ENCODE results near the gene LRRC7.

GRCh38 chr1:70039485-70039884 is 471.8 kb downstream of the LRRC7 start:
- no peak for TF ChIP-seq POLR2A (IDR thresholded peaks at IDR 0.05; ENCODE audit: low read length)
- no peak for TF ChIP-seq GATA1 (IDR thresholded peaks at IDR 0.05; ENCODE audit: low read depth, low read length)

Data from erythroblast (primary cell).